Stimulated activated naive CD8-positive, alpha-beta T cell treated with anti-CD3 and anti-CD28 coated beads, Interleukin-15, amount 100 ng/mL, for 72 hours (primary cell): ENCODE measurements around the gene KCNIP4.
"Not testable (repeated sequence)": the region's sequence is repeated elsewhere in the genome, so short reads cannot be mapped to it uniquely, and the experiment has no call there.

ENCODE experiments used
- ATAC-seq: fragments of 150-1000 bp; cut with Tn5 transposase; 2 replicates; pipeline ENCODE4 v1.10.0; 2021; ENCODE audit warnings: mild to moderate bottlenecking, moderate library complexity
- DNase-seq, 2 donors: peaks; one replicate each; pipeline ENCODE4 v3.0.0; 2021 to 2022
- H3K27ac Mint-ChIP-seq, 2 donors: one replicate each; pipeline ENCODE4 v1.8.0; 2022; ENCODE audit warnings: mild to moderate bottlenecking in 2 of 2, mixed read lengths in 2 of 2, moderate library complexity in 2 of 2
- H3K27me3 Mint-ChIP-seq: one replicate; pipeline ENCODE4 v1.8.0; 2022; ENCODE audit warnings: mixed read lengths
- H3K4me1 Mint-ChIP-seq: one replicate; pipeline ENCODE4 v1.8.0; 2022; ENCODE audit warnings: mild to moderate bottlenecking, mixed read lengths
- H3K4me3 Mint-ChIP-seq, 2 donors: one replicate each; pipeline ENCODE4 v1.8.0; 2022; ENCODE audit warnings: mild to moderate bottlenecking in 2 of 2, mixed read lengths in 2 of 2, moderate library complexity in 1 of 2
- H3K9me3 Mint-ChIP-seq, 2 donors: one replicate each; pipeline ENCODE4 v1.8.0; 2022; ENCODE audit warnings: mixed read lengths in 2 of 2

Gene KCNIP4

DNA sequence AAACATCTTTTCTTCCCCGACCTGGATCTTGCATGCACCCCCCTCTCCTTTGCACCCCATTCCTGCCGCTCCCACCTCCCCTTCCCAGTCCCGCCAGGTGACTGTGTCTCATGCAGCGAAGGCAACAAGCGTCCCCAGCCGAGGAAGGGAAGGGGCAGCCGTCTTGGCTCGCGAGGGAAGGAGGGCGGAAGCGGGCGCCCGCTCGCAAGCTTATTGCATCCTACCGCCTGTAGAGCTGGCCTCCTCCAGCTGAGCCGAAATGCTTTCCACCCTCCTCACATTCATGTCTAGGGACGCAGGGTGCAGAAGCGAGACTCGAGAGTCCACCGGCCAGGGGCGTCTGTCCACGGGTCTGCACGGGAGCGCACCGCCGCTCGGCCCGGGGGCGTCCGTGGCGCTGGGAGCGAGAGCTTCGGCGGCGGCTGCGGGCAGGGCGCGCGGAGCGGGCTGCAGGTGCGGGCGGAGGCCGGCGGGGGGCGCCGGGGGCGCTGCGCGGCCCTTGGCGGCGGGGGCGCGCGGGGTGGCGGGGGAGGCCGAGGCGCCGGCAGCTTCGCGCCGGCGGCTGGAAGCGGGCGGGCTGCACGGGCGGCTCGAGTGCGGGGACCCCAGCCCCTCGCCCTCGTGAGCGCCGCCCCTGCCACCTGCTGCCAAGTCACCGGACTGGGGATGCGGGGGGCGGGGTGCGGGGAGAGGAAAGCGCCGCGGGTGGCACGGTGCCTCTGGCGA, at the start of gene KCNIP4:
KCNIP4 (minus strand) TSS at position 426 of the 726 bp plus-strand sequence.
- Mint-ChIP-seq H3K27ac (no peak within 1 kb of the TSS), H3K9me3 (peaks cover 9 to 14% of the 10 kb centered on the region in 2 donors), H3K4me1 (peaks cover 7% of the 10 kb centered on the region), H3K4me3 (peak within 1 kb of the TSS; percentile 50 to 66), H3K27me3 (peaks cover 52% of the 10 kb centered on the region)
- ATAC-seq (peak; percentile 78), DNase-seq (peak; percentile 15 to 31)

DNA sequence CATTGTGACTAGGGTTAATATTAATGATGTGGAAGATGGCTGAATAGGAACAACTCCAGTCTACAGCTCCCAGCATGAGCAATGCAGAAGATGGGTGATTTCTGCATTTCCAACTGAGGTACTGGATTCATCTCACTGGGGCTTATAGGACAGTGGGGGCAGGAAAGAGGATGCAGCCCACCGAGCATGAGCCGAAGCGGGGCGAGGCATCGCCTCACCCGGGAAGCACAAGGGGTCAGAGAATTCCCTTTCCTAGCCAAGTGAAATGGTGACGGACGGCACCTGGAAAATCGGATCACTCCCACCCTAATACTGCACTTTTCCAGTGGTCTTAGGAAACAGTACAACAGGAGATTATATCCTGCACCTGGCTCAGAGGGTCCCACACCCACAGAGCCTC, 48.0 kb upstream of the KCNIP4 start:
- not testable (repeated sequence) for DNase-seq, H3K4me3 Mint-ChIP-seq, H3K27ac Mint-ChIP-seq, H3K4me1 Mint-ChIP-seq, ATAC-seq, H3K27me3 Mint-ChIP-seq
- peaks cover 29 to 36% of the 10 kb centered on the region in 2 donors for H3K9me3 Mint-ChIP-seq

DNA sequence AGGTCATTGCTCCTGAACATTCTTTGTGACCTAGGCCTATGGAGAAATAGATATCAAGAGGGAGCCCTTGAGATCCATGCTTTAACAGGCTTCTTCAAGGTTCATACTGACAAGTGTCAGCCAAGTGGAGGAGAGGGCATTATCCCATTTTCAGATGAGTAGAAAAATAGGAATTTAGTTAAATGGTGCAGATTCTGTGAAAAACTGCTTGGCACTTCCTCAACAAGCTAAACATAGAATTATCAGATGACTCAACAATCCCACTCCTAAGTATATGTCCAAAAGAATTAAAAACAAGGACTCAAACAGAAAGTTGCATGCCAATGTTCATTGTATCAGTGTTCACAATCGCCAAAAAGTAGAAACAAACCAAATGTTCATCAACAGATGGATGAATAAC, 43.8 kb upstream of the KCNIP4 start:
- DNase-seq (no peak), ATAC-seq (no peak)
- Mint-ChIP-seq H3K4me1 (no peaks in the 10 kb centered on the region), H3K27ac (no peak overlapping the region), H3K9me3 (peaks cover 8 to 15% of the 10 kb centered on the region in 2 donors), H3K4me3 (no peak overlapping the region), H3K27me3 (no peaks in the 10 kb centered on the region)

DNA sequence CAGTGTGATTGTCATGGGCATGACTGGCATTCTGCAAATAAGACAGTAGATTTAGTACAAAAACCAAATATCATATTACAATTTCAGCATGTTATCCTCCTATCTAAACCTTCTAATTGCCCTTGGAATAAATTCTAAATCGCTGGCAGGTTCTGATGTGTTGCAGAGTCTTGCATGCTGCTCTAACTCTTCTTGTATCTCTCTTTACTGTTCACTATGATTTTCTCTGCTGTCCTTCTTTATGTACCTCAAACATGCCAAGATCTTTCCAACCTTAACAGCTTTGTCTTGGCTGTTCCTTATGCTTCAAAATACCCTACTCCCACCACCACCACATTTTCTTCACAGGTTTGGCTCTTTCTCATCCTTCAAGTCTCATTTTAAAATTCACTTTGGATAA, 43.0 kb upstream of the KCNIP4 start:
- DNase-seq (no peak), ATAC-seq (no peak)
- Mint-ChIP-seq H3K4me1 (no peaks in the 10 kb centered on the region), H3K27me3 (no peaks in the 10 kb centered on the region), H3K27ac (no peak overlapping the region), H3K4me3 (no peak overlapping the region), H3K9me3 (peaks cover 6 to 13% of the 10 kb centered on the region in 2 donors)

DNA sequence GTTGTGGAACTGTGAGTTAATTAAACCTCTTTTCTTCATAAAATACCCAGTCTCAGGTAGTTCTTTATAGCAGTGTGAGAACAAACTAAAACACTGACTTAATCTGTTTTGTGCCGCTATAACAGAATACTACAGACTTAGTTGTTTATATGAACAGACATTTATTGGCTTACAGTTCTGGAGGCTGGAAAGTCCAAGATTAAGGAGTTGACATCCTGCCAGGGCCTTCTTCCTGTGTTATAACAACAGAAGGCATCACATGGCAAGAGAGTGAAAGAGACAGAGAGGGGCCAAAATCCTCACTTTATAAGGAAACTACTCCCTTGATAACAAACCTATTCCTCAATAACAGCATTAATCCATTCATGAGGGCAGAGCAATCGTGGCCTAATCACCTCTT, 42.5 kb upstream of the KCNIP4 start:
- Mint-ChIP-seq H3K4me3 (no peak overlapping the region), H3K9me3 (peaks cover under 1 to 8% of the 10 kb centered on the region in 2 donors), H3K4me1 (no peaks in the 10 kb centered on the region), H3K27ac (no peak overlapping the region), H3K27me3 (no peaks in the 10 kb centered on the region)
- DNase-seq (no peak), ATAC-seq (no peak)

DNA sequence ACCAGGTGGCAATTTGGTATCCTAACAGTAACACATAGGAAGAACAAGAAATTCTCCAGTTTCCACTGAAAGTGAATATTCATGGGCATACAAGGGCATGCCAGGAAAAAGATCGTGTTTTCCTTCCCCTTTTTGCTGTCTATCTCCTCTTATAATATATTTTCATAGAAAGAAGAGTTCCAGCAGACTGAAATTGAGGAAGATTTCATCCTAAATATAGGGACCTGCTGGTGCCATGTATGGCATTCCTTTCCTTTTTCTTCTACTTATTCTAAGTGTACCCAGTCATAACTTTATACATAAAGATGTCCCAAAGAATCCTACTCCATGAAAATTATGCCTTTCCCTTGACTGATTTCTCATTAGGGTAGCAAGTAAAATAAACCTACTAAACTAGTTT, 40.8 kb upstream of the KCNIP4 start:
- Mint-ChIP-seq H3K9me3 (peaks cover 0 to 7% of the 10 kb centered on the region in 2 donors), H3K27me3 (no peaks in the 10 kb centered on the region), H3K27ac (no peak overlapping the region), H3K4me1 (no peaks in the 10 kb centered on the region), H3K4me3 (no peak overlapping the region)
- DNase-seq, result no peak
- ATAC-seq, result no peak

- Mint-ChIP-seq H3K4me3 (no peak overlapping the region), H3K4me1 (no peaks in the 10 kb centered on the region), H3K27me3 (no peaks in the 10 kb centered on the region), H3K27ac (no peak overlapping the region), H3K9me3 (peaks cover 0 to 7% of the 10 kb centered on the region in 2 donors)
- no peak for DNase-seq
- no peak for ATAC-seq
Observed at GRCh38 chr4:21986307-21986706, 37.7 kb upstream of the KCNIP4 start.

GRCh38 chr4:21982087-21982486, 33.5 kb upstream of the KCNIP4 start:
- Mint-ChIP-seq H3K4me1 (no peaks in the 10 kb centered on the region), H3K9me3 (no peaks in the 10 kb centered on the region)
- DNase-seq, result no peak

GRCh38 chr4:21979196-21979595, 30.6 kb upstream of the KCNIP4 start:
- Mint-ChIP-seq H3K27me3 (no peaks in the 10 kb centered on the region), H3K4me3 (no peak overlapping the region), H3K27ac (no peak overlapping the region), H3K9me3 (peaks cover 5 to 12% of the 10 kb centered on the region in 2 donors), H3K4me1 (no peaks in the 10 kb centered on the region)
- ATAC-seq, result no peak
- DNase-seq, result no peak

More at GRCh38 chr4:21982087-21982486, 33.5 kb upstream of the KCNIP4 start:
- ATAC-seq, result no peak
- no peaks in the 10 kb centered on the region for H3K27me3 Mint-ChIP-seq
- H3K27ac Mint-ChIP-seq, result no peak overlapping the region
- H3K4me3 Mint-ChIP-seq, result no peak overlapping the region

- Mint-ChIP-seq H3K27ac (no peak overlapping the region), H3K27me3 (no peaks in the 10 kb centered on the region), H3K4me3 (no peak overlapping the region), H3K9me3 (peaks cover 5 to 17% of the 10 kb centered on the region in 2 donors), H3K4me1 (no peaks in the 10 kb centered on the region)
- no peak for DNase-seq
- no peak for ATAC-seq
Observed at GRCh38 chr4:21976166-21976565, 27.6 kb upstream of the KCNIP4 start.

- H3K27me3 Mint-ChIP-seq, result no peaks in the 10 kb centered on the region
- peaks cover 5 to 20% of the 10 kb centered on the region in 2 donors for H3K9me3 Mint-ChIP-seq
- no peak overlapping the region for H3K27ac Mint-ChIP-seq
- ATAC-seq, result no peak
- no peak for DNase-seq
- no peak overlapping the region for H3K4me3 Mint-ChIP-seq
- H3K4me1 Mint-ChIP-seq, result no peaks in the 10 kb centered on the region
Observed at GRCh38 chr4:21973850-21974249, 25.3 kb upstream of the KCNIP4 start.

GRCh38 chr4:21964762-21965319, 16.3 kb upstream of the KCNIP4 start:
- Mint-ChIP-seq H3K27me3 (no peaks in the 10 kb centered on the region), H3K4me3 (no peak overlapping the region), H3K4me1 (no peaks in the 10 kb centered on the region), H3K27ac (no peak overlapping the region), H3K9me3 (no peaks in the 10 kb centered on the region)
- no peak for DNase-seq
- no peak for ATAC-seq

DNA sequence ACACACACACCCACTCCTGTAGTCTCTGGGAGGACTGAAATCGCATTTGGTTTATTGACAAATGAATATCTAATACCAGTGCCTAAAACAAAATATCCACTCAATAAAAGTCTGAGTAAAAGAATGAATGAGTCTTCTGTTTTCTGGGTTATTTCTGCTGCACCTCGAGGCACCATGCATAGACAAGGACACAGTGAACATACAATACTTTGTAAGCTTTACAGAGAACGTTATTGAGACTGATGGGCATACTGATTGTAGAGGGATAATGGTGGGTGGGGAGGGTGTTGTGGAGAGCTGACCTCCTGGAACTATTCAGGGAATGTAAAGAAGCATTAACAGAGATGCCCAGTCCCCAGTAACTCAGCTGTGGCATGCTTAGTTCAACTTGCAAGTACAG, 14.1 kb upstream of the KCNIP4 start:
- Mint-ChIP-seq H3K9me3 (peaks cover 12 to 14% of the 10 kb centered on the region in 2 donors), H3K4me3 (no peak overlapping the region), H3K27ac (no peak overlapping the region), H3K27me3 (no peaks in the 10 kb centered on the region), H3K4me1 (no peaks in the 10 kb centered on the region)
- no peak for DNase-seq
- ATAC-seq, result no peak

GRCh38 chr4:21960793-21961192, 12.2 kb upstream of the KCNIP4 start:
- no peak for ATAC-seq
- no peak overlapping the region for H3K27ac Mint-ChIP-seq
- H3K4me1 Mint-ChIP-seq, result no peaks in the 10 kb centered on the region
- no peak for DNase-seq
- H3K9me3 Mint-ChIP-seq, result peaks cover 12 to 14% of the 10 kb centered on the region in 2 donors
- H3K27me3 Mint-ChIP-seq, result no peaks in the 10 kb centered on the region
- no peak overlapping the region for H3K4me3 Mint-ChIP-seq

- Mint-ChIP-seq H3K27ac (no peak overlapping the region), H3K4me3 (no peak overlapping the region), H3K4me1 (no peaks in the 10 kb centered on the region), H3K9me3 (peaks cover 12 to 14% of the 10 kb centered on the region in 2 donors), H3K27me3 (peaks cover 12% of the 10 kb centered on the region)
- ATAC-seq (no peak), DNase-seq (no peak)
Observed at GRCh38 chr4:21954916-21955315, 6.3 kb upstream of the KCNIP4 start.

DNA sequence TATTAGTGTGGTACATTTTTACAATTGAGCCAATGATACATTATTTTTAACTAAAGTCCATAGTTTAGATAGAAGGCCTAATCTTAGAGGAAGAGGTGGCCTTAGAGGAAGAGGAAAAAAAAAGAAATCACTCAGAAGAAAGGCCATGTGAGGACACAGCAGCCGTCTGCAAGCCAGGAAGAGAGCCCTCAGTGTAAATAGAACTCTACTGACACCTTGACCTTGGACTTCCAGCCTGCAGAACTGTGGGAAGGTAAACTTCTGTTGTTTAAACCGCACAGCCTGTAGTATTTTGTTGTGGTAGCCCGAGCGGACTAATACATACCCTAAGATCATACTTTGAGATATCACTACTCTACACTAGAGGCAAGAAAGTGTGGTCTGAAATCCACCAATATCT, 5.1 kb upstream of the KCNIP4 start:
- peaks cover 7 to 9% of the 10 kb centered on the region in 2 donors for H3K9me3 Mint-ChIP-seq
- H3K27ac Mint-ChIP-seq, result no peak overlapping the region
- no peak overlapping the region for H3K4me3 Mint-ChIP-seq
- no peaks in the 10 kb centered on the region for H3K4me1 Mint-ChIP-seq
- peaks cover 23% of the 10 kb centered on the region for H3K27me3 Mint-ChIP-seq
- no peak for DNase-seq
- ATAC-seq, result no peak
